Endothelial cell (in vitro differentiated cells): ENCODE measurements around the gene THBD. TPM values are rescaled to one million over a fixed set of nuclear protein-coding genes. Genes with fewer than 3 reads are reported as not detected.

Experiments used
- DNase-seq: peaks from one replicate; pipeline ENCODE4 v3.0.0; 2021; ENCODE audit warnings: low spot score
- H3K27ac Mint-ChIP-seq: one replicate; pipeline ENCODE4 v1.8.0; 2021; ENCODE audit warnings: mixed read lengths, inconsistent platforms; ENCODE audit not compliant: unreplicated experiment
- H3K27me3 Mint-ChIP-seq: one replicate; pipeline ENCODE4 v1.8.0; 2021; ENCODE audit warnings: mild to moderate bottlenecking, moderate library complexity, mixed read lengths, inconsistent platforms; ENCODE audit not compliant: unreplicated experiment
- H3K36me3 Mint-ChIP-seq: one replicate; pipeline ENCODE4 v1.8.0; 2021; ENCODE audit warnings: mild to moderate bottlenecking, low read depth, mixed read lengths, inconsistent platforms; ENCODE audit not compliant: unreplicated experiment
- H3K4me1 Mint-ChIP-seq: one replicate; pipeline ENCODE4 v1.8.0; 2021; ENCODE audit warnings: mild to moderate bottlenecking, mixed read lengths, inconsistent platforms; ENCODE audit not compliant: unreplicated experiment
- H3K4me3 Mint-ChIP-seq: one replicate; pipeline ENCODE4 v1.8.0; 2021; ENCODE audit warnings: mild to moderate bottlenecking, mixed read lengths, inconsistent platforms; ENCODE audit not compliant: unreplicated experiment
- H3K9me3 Mint-ChIP-seq: one replicate; pipeline ENCODE4 v1.8.0; 2021; ENCODE audit warnings: mixed read lengths, inconsistent platforms; ENCODE audit not compliant: unreplicated experiment
- CTCF ChIP-seq: fragments of 200-600 bp; sonication (generic); IDR thresholded peaks from one replicate; pipeline ENCODE4 v1.5.0; 2021; ENCODE audit warnings: antibody characterized with exemption; ENCODE audit not compliant: unreplicated experiment
- total RNA-seq: library from RNA; stranded (reverse); fragmentation: NEBNext Ultra II Directional; extraction: Animal tissue kit (Norgen Biotek cat#: 25700); gene quantifications from one replicate; pipeline ENCODE4 v1.2.1, GENCODE V29; 2021; ENCODE audit not compliant: unreplicated experiment

THBD gene
- total RNA-seq, 1 donor from 2014 or later, result 90.4 TPM

GRCh38 chr20:23018432-23018831 is 31.0 kb downstream of the THBD start:
- Mint-ChIP-seq H3K4me1 (peaks cover 8% of the 10 kb centered on the region), H3K4me3 (no peak overlapping the region), H3K36me3 (no peaks in the 10 kb centered on the region), H3K27me3 (peaks cover 1% of the 10 kb centered on the region), H3K27ac (no peak overlapping the region), H3K9me3 (no peaks in the 10 kb centered on the region)
- no peak for DNase-seq
- TF ChIP-seq CTCF, result no peak

- peaks cover 8% of the 10 kb centered on the region for H3K4me1 Mint-ChIP-seq
- no peaks in the 10 kb centered on the region for H3K27me3 Mint-ChIP-seq
- no peaks in the 10 kb centered on the region for H3K9me3 Mint-ChIP-seq
- no peak for DNase-seq
- no peak overlapping the region for H3K4me3 Mint-ChIP-seq
- H3K27ac Mint-ChIP-seq, result no peak overlapping the region
- no peaks in the 10 kb centered on the region for H3K36me3 Mint-ChIP-seq
- TF ChIP-seq CTCF, result no peak
Measured at GRCh38 chr20:23017516-23017915, 32.0 kb downstream of the THBD start.

- Mint-ChIP-seq H3K27me3 (no peaks in the 10 kb centered on the region), H3K4me3 (no peak overlapping the region), H3K4me1 (no peaks in the 10 kb centered on the region), H3K36me3 (no peaks in the 10 kb centered on the region), H3K9me3 (no peaks in the 10 kb centered on the region), H3K27ac (no peak overlapping the region)
- no peak for DNase-seq
- TF ChIP-seq CTCF, result no peak
Measured at GRCh38 chr20:23013429-23013828, 36.0 kb downstream of the THBD start.

- no peaks in the 10 kb centered on the region for H3K36me3 Mint-ChIP-seq
- no peaks in the 10 kb centered on the region for H3K4me1 Mint-ChIP-seq
- H3K9me3 Mint-ChIP-seq, result no peaks in the 10 kb centered on the region
- TF ChIP-seq CTCF, result no peak
- DNase-seq, result no peak
- H3K4me3 Mint-ChIP-seq, result no peak overlapping the region
- H3K27ac Mint-ChIP-seq, result no peak overlapping the region
- no peaks in the 10 kb centered on the region for H3K27me3 Mint-ChIP-seq
Measured at GRCh38 chr20:23011008-23011721, 38.3 kb downstream of the THBD start.

GRCh38 chr20:23010096-23010495 is 39.4 kb downstream of the THBD start:
- Mint-ChIP-seq H3K9me3 (no peaks in the 10 kb centered on the region), H3K4me3 (no peak overlapping the region), H3K27ac (no peak overlapping the region), H3K36me3 (no peaks in the 10 kb centered on the region), H3K4me1 (no peaks in the 10 kb centered on the region), H3K27me3 (no peaks in the 10 kb centered on the region)
- DNase-seq, result no peak
- no peak for TF ChIP-seq CTCF
